Measurements from ENCODE around the gene MCHR1.

GRCh38 chr22:40636380-40637182, 42.7 kb upstream of the MCHR1 start, which contains the start of gene MRTFA:
- TF ChIP-seq CTCF (IDR thresholded peaks at IDR 0.05) (peak in 2 of 4 experiments; percentile 6 to 12), POLR2AphosphoS5 (IDR thresholded peaks at IDR 0.05) (peak; percentile 94), POLR2A (IDR thresholded peaks at IDR 0.05) (peak; percentile 94 to 96), EP300 (IDR thresholded peaks at IDR 0.05) (no peak)
